Activated naive CD4-positive, alpha-beta T cell treated with anti-CD3 and anti-CD28 coated beads for 36 hours (primary cell): ENCODE data around the gene APPL1. TPM values are rescaled to one million over a fixed set of nuclear protein-coding genes. Genes with fewer than 3 reads are reported as not detected.
"Not testable (repeated sequence)": the region's sequence is repeated elsewhere in the genome, so short reads cannot be mapped to it uniquely, and the experiment has no call there.

Source experiments
- CTCF ChIA-PET: fragments of 350-600 bp; sonication (Branson Sonifier 250); formaldehyde crosslinking; loops from one replicate; lab custom pipeline; 2021; ENCODE audit warnings: antibody characterized with exemption; lab: Charles Lee
- DNase-seq: peaks from one replicate; pipeline ENCODE4 v3.0.0-alpha.2; 2020
- H3K27ac Mint-ChIP-seq: one replicate; pipeline ENCODE4 v1.8.0; 2021; ENCODE audit warnings: mild to moderate bottlenecking, mixed read lengths
- H3K27me3 Mint-ChIP-seq: one replicate; pipeline ENCODE4 v1.8.0; 2021; ENCODE audit warnings: low read depth, mixed read lengths
- H3K36me3 Mint-ChIP-seq: one replicate; pipeline ENCODE4 v1.8.0; 2021; ENCODE audit warnings: low read depth, mixed read lengths
- H3K4me1 Mint-ChIP-seq: one replicate; pipeline ENCODE4 v1.8.0; 2021; ENCODE audit warnings: low read depth, mixed read lengths
- H3K4me3 Mint-ChIP-seq: one replicate; pipeline ENCODE4 v1.8.0; 2021; ENCODE audit warnings: mild to moderate bottlenecking, moderate library complexity, mixed read lengths
- H3K9me3 Mint-ChIP-seq: one replicate; pipeline ENCODE4 v1.8.0; 2021; ENCODE audit warnings: mixed read lengths
- intact Hi-C: fragments of 100-400 bp; cut with micrococcal nuclease; formaldehyde crosslinking; loops from one replicate; pipeline ENCODE4 v1.15.1; 2023
- total RNA-seq, 2 experiments: library from RNA; stranded (reverse); gene quantifications; one replicate each; pipeline ENCODE4 v1.2.3, GENCODE V29; 2021

Gene APPL1
- total RNA-seq, 2 experiments from 2014 or later: 30.8 to 35.1 TPM

GRCh38 chr3:57279685-57280084, 52.2 kb downstream of the APPL1 start:
- Mint-ChIP-seq H3K27ac (no peak overlapping the region), H3K4me1 (no peaks in the 10 kb centered on the region), H3K4me3 (no peak overlapping the region), H3K27me3 (no peaks in the 10 kb centered on the region), H3K36me3 (peaks cover 9% of the 10 kb centered on the region), H3K9me3 (peaks cover 3% of the 10 kb centered on the region)
- CTCF ChIA-PET: interaction anchor here (0.6 kb wide), 1 partner anchor 24 kb away, joined by 3 read pairs; no protein-coding TSS in a partner anchor
- no peak for DNase-seq
- intact Hi-C loops: no loop called here

GRCh38 chr3:57281715-57282114, 54.2 kb downstream of the APPL1 start:
- no peaks in the 10 kb centered on the region for H3K27me3 Mint-ChIP-seq
- H3K4me1 Mint-ChIP-seq: no peaks in the 10 kb centered on the region
- CTCF ChIA-PET: interaction anchor here (0.9 kb wide), 1 partner anchor 46 kb away, joined by 3 read pairs; no protein-coding TSS in a partner anchor

DNA sequence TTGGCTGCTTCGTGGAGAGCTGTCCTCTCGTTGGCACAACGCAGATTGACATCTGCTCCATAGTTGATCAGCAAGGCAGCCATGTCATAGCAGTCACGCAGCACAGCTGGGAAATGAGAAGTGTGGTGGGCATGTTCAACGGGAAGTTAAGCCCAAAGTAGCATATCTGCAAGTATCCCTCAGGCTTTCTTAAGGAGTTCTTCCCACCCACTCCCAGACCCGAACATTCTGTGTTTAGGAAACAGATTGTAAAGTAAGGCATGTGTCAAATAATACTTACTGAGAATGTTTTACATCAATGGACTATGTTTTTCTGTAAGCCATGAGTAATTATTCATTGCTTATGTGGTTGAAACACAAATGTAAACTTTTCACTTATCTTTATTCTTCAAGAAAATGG, 55.8 kb downstream of the APPL1 start:
- H3K9me3 Mint-ChIP-seq: peaks cover 3% of the 10 kb centered on the region
- CTCF ChIA-PET: no interaction called here
- H3K4me1 Mint-ChIP-seq: no peaks in the 10 kb centered on the region
- intact Hi-C loops: no loop called here
- H3K27ac Mint-ChIP-seq: no peak overlapping the region
- H3K36me3 Mint-ChIP-seq: peaks cover 5% of the 10 kb centered on the region
- no peak overlapping the region for H3K4me3 Mint-ChIP-seq
- no peak for DNase-seq
- no peaks in the 10 kb centered on the region for H3K27me3 Mint-ChIP-seq

More at GRCh38 chr3:57281715-57282114, 54.2 kb downstream of the APPL1 start:
- intact Hi-C loops: no loop called here
- Mint-ChIP-seq H3K4me3 (no peak overlapping the region), H3K9me3 (peaks cover 3% of the 10 kb centered on the region), H3K27ac (no peak overlapping the region), H3K36me3 (peaks cover 6% of the 10 kb centered on the region)
- DNase-seq: no peak

DNA sequence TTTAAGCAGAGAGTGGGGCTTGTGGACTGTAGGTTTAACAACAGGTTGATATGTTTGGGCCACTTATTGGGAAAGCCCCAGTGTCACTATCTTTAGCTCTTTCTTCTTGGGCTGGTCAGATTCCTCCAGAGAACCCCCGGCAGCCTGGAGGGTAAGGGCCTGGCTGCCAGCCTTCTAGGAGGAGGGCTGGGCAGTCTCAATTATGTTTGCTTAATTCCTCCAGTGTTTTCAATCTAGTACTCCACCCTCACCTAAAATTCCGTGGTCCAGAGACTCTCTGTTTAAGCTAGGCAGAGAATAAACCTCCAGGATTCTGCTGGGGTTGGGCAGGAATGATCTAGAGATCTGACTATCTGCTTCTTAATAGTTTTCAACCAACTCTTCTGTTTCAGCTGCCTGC, 59.7 kb downstream of the APPL1 start:
- DNase-seq: no peak
- Mint-ChIP-seq H3K4me1 (no peaks in the 10 kb centered on the region), H3K36me3 (peaks cover 2% of the 10 kb centered on the region), H3K9me3 (no peaks in the 10 kb centered on the region), H3K4me3 (no peak overlapping the region), H3K27ac (no peak overlapping the region), H3K27me3 (no peaks in the 10 kb centered on the region)
- intact Hi-C loops: no loop called here
- CTCF ChIA-PET: interaction anchor here (0.6 kb wide), 1 partner anchor 120 kb away, joined by 4 read pairs; no protein-coding TSS in a partner anchor

GRCh38 chr3:57288403-57288802, 60.9 kb downstream of the APPL1 start:
- H3K27ac Mint-ChIP-seq: no peak overlapping the region
- H3K4me3 Mint-ChIP-seq: no peak overlapping the region
- H3K27me3 Mint-ChIP-seq: no peaks in the 10 kb centered on the region
- H3K36me3 Mint-ChIP-seq: peaks cover 2% of the 10 kb centered on the region
- H3K4me1 Mint-ChIP-seq: no peaks in the 10 kb centered on the region
- CTCF ChIA-PET: interaction anchor here (0.6 kb wide), 1 partner anchor 534 kb away, joined by 3 read pairs; no protein-coding TSS in a partner anchor
- DNase-seq: no peak
- no peaks in the 10 kb centered on the region for H3K9me3 Mint-ChIP-seq
- intact Hi-C loops: no loop called here

GRCh38 chr3:57292159-57292896, 64.8 kb downstream of the APPL1 start, which contains the start of gene ASB14:
TSS of gene ASB14 (minus strand) at chr3:57292685. CDS start at chr3:57292033, 652 bp downstream.
- Mint-ChIP-seq H3K4me1 (no peaks in the 10 kb centered on the region), H3K9me3 (no peaks in the 10 kb centered on the region), H3K27me3 (peaks cover 3% of the 10 kb centered on the region), H3K4me3 (no peak within 1 kb of the TSS), H3K36me3 (peaks cover under 1% of the 10 kb centered on the region), H3K27ac (no peak within 1 kb of the TSS)
- intact Hi-C loops: no loop called here
- DNase-seq: no peak
- CTCF ChIA-PET: no interaction called here

GRCh38 chr3:57292897-57293526, 65.5 kb downstream of the APPL1 start:
- Mint-ChIP-seq H3K27me3 (peaks cover 3% of the 10 kb centered on the region), H3K9me3 (no peaks in the 10 kb centered on the region), H3K4me1 (no peaks in the 10 kb centered on the region), H3K4me3 (no peak overlapping the region), H3K36me3 (no peaks in the 10 kb centered on the region), H3K27ac (no peak overlapping the region)
- DNase-seq: no peak
- CTCF ChIA-PET: no interaction called here
- intact Hi-C loops: no loop called here

DNA sequence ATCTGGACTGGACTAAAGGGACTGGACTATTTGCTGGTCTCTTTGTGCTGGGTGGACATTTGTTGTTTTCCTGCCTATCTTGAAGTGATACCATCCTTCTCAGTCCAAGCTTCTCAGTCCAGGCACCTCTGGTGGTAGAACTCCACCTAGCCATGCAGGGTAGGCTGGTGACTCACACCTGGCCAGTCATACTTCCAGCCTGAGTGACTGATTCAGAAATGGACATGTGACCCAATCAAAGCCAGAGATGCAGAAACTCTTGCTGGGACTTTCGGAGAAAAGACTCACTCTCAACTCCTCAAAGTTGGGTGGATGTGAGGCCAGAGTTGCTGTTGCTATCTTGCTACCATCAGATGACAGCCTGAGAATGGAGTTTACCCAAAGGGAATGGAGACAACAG, 70.5 kb downstream of the APPL1 start:
- Mint-ChIP-seq H3K27ac (no peak overlapping the region), H3K4me1 (no peaks in the 10 kb centered on the region), H3K27me3 (peaks cover 7% of the 10 kb centered on the region), H3K9me3 (no peaks in the 10 kb centered on the region), H3K36me3 (no peaks in the 10 kb centered on the region), H3K4me3 (no peak overlapping the region)
- intact Hi-C loops: no loop called here
- CTCF ChIA-PET: interaction anchor here (0.6 kb wide), 1 partner anchor 661 kb away, joined by 3 read pairs; no protein-coding TSS in a partner anchor
- DNase-seq: peak; percentile 23

DNA sequence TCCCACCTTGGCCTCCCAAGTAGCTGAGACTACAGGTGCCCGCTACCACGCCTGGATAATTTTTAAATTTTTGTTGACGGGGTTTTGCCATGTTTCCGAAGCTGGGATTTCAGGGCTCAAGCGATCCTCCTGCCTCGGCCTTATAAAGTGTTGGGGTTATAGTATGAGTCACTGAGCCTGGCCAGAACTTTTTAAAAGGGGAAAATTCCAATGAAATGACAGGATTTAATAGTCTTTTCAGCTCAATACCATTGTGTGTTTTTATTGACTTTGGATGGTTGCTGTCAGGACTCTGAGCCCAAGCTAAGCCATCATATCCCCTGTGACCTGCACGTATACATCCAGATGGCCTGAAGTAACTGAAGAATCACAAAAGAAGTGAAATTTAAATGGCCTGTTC, 76.0 kb downstream of the APPL1 start:
- CTCF ChIA-PET: not testable (repeated sequence)

GRCh38 chr3:57309769-57310360, 82.3 kb downstream of the APPL1 start:
- intact Hi-C loops: no loop called here
- CTCF ChIA-PET: no interaction called here
- Mint-ChIP-seq H3K4me3 (no peak overlapping the region), H3K36me3 (no peaks in the 10 kb centered on the region), H3K4me1 (no peaks in the 10 kb centered on the region), H3K9me3 (no peaks in the 10 kb centered on the region), H3K27ac (no peak overlapping the region), H3K27me3 (peaks cover 4% of the 10 kb centered on the region)
- no peak for DNase-seq

More for the DNA sequence above, 76.0 kb downstream of the APPL1 start:
- H3K9me3 Mint-ChIP-seq, H3K27me3 Mint-ChIP-seq, DNase-seq, intact Hi-C loops, H3K4me1 Mint-ChIP-seq, H3K4me3 Mint-ChIP-seq, H3K27ac Mint-ChIP-seq, H3K36me3 Mint-ChIP-seq: not testable (repeated sequence)

DNA sequence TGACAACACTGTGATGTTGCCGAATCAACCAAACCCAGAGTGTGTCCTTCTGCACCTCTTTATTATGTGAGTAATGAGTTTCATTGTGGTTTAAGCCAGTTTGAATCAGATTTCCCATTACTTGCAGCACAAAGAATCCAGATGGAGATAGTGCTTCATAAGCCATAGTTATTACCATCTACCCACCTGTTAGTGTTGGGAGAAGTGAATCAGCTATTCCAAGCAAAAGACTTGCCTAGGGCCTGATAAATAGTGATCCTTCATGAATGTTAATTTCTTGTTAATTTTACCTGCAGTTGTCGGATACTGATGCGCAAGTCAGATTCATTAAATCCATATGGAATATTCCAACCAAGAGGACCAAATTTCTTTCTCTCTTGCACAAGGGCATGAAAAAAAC, 86.7 kb downstream of the APPL1 start:
- peaks cover under 1% of the 10 kb centered on the region for H3K9me3 Mint-ChIP-seq
- no peak overlapping the region for H3K4me3 Mint-ChIP-seq
- H3K4me1 Mint-ChIP-seq: no peaks in the 10 kb centered on the region
- H3K27ac Mint-ChIP-seq: no peak overlapping the region
- intact Hi-C loops: no loop called here
- peaks cover 20% of the 10 kb centered on the region for H3K27me3 Mint-ChIP-seq
- no peaks in the 10 kb centered on the region for H3K36me3 Mint-ChIP-seq
- no peak for DNase-seq
- CTCF ChIA-PET: interaction anchor here (0.7 kb wide), 1 partner anchor 412 kb away, joined by 3 read pairs; no protein-coding TSS in a partner anchor
